Urothelium cell line (cell line): ENCODE measurements around the gene RFX5.
A peak's percentile ranks its signal among the peaks of the same experiment; 100 is the strongest.
"Not testable (repeated sequence)": the region's sequence is repeated elsewhere in the genome, so short reads cannot be mapped to it uniquely, and the experiment has no call there.

Source experiments
- DNase-seq: peaks from one replicate; pipeline ENCODE4 v3.0.0; 2011; ENCODE audit warnings: low spot score, mixed read lengths
- FAIRE-seq: peaks from 2 replicates; lab custom pipeline; 2011; peaks lifted over from hg19 to GRCh38; lab: Jason Lieb, UNC

The RFX5 gene

DNA sequence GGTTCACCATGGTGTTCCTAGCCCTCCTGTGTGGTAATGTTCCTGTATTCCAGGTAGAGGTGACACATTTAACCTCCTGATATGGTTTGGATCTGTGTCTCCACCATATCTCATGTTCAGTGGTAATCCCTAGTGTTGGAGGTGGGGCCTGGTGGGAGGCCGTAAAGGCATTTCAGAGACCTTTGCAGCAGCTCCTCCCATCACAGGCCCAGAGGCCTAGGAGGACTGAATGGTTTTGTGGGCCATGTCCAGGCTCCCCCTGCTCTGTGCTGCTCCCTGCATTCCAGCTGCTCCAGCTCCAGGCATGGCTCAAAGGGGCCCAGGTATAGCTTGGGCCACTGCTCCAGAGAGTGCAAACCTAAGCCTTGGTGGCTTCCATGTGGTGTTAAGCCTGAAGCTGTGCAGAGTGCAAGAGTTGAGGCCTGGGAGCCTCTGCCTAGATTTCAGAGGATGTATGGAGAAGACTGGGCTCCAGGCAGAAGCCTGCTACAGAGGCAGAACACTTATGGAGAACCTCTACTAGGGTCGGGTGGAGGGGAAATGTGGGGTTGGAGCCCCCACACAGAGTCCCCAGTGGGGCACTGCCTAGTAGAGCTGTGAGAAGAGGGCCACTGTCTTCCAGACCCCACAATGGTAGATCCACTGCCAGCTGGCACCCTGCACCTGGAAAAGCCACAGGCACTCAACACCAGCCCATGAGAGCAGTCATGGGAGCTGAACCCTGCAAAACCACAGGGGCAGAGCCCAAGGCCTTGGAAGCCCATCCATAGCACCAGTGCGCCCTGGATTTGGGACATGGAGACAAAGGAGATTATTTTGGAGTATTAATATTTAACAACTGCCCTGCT lies 15.5 kb upstream of the RFX5 start:
- FAIRE-seq (no peak), DNase-seq (no peak)

GRCh38 chr1:151361883-151362282 lies 14.8 kb upstream of the RFX5 start:
- DNase-seq, result no peak
- FAIRE-seq, result no peak

DNA sequence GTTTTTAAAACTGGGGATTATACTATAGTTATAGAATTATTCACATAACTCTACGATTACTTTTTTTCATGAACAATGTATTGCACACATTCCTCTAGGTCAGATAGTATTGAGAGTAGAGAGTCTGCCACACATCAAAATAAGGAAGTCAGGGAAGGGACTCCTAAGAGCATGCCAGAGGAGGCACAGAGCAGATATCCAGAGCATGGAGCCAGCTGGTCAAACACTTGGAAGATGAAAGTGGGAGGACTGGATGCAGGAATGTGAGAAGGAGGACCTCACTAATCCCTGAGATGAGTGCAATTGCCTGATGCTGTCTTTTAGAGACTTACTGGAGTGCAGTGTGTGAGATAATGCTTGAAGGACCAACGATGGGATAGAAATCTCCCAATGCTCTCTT lies 9.6 kb upstream of the RFX5 start:
- no peak for FAIRE-seq
- no peak for DNase-seq

GRCh38 chr1:151352021-151352718 lies 5.1 kb upstream of the RFX5 start:
- FAIRE-seq, result no peak
- no peak for DNase-seq

- DNase-seq, FAIRE-seq: not testable (repeated sequence)
Measured at GRCh38 chr1:151350323-151350722, 3.3 kb upstream of the RFX5 start.

DNA sequence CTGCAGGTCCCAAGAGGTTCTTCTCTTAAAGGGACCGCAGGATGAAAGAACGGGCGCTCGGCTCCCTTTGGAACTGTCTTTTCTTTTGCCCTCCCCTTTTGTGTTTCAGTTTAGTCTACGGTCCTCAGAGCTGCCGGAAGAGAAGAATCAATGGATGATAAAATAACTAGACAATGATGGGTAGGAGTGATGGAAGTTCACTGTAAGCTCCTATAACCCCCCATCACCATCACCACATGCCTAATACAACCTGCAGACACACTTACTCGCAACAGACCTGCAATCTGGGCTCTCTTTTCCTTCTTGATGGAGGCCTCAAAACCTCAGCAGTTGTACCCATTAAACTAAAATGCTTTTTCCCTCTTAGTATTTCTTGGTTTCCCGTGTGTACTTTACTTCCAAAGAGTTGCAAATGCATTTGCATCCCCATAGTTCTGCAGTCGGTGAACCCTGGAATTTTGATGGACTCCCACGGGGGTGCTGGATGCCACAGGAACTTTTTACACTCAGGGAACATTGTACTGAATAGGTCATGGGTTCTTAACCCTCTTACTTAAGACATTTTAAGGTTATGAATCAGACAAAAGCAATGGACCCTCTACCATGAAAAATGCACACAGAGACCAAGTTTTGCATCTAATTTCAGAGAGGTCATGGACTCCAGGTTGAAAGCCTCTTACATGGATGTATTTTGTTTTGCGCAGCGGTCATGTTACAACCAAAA lies 633 bp upstream of the RFX5 start:
- no peak for FAIRE-seq
- no peak for DNase-seq

DNA sequence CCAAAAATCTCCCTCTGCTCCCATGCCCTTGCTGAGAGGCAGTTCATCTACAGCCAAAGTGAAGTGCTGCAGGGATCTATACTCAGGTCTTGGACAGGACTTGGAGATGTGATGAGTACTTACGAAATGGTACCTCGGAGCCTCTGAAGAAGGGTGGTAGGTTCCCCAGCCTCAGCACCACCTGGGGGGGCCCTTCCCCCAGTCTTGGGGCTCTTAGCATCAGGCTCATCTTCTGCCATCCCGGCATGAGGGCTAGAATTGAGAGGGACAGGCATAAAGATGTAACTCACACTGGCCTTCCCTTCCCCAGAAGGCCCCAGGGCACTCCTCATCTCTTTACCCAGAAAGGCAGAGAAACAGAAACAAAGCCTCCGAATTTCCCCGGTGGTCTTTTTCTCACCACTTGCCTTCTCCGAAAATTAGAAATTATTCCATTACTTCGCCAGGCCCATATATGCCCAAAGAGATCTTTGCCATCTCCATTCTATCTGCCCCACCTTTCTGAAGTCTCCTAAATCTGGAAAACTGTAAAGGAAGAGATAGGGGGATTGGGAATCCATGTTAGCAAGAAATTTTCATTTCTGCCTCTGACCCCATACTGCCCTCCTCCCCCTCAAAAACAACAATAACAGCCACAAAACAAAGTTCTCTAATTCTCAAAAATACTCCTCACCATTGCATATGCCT lies 827 bp downstream of the RFX5 start:
- FAIRE-seq, result no peak

DNA sequence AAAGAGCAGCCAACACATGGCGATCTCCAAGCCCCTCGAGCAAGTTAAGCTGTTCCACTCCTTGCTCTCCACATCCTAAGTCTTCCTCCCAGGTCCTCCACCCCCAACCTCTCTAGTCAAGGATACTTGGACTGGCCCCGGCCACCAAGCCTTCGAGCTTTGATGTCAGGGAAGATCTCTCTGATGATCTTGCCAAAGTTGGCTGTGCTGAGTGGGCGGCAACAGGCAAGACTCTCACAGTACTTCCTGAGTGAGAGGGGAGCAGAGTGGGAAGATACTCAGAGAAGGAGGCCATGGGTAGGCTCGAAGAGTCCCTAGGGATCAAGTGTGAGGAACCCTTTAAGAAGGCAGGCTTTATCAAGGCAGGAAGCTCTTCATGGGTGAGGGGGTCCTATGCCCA lies 2.8 kb downstream of the RFX5 start:
- FAIRE-seq (no peak), DNase-seq (no peak)

More for the DNA sequence above, 827 bp downstream of the RFX5 start:
- no peak for DNase-seq

DNA sequence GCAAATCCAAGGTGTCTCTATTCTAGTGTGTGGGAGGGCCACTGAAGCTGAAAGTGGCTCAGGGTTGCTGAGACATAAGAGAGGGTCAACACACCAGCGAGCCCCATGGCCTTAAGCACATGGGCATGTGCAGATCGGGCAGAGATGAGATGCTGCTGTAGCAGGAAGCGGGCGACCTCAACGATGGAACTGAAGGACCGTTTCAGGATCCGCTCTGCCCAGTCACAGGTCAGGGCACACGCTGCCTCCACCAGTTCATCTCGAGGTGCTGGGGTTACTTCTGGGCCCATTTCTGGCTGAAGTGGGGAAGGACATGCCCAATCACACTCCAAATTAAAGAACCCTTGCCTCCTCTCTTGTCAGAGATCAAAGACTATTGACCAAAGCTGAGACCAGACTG lies 3.5 kb downstream of the RFX5 start:
- FAIRE-seq (no peak), DNase-seq (no peak)

- no peak for FAIRE-seq
- DNase-seq, result no peak
Measured at GRCh38 chr1:151342569-151342968, 4.5 kb downstream of the RFX5 start.

DNA sequence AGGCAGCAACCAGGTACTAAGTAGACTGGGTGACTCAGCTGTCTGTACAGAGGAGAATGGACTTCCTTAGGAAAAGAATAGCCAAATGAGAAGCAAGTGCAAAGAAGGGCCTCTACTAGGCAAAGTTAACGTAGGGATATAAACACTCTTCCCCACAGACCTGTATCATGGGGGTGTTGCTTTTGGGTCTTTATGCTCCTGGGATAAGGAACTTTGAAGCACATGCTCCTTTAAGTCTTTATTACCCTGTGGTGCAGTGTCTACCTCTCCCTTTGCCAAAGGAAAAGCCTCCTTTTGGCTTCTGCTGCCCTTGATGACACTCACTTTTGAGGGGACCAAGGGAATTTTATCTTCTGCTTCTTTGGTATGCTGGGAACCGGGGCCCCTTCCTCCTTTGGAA lies 5.0 kb downstream of the RFX5 start:
- FAIRE-seq (no peak), DNase-seq (no peak)

- peak; percentile 42 for FAIRE-seq
Measured at GRCh38 chr1:151340870-151341754, 5.9 kb downstream of the RFX5 start.

GRCh38 chr1:151336556-151336955 lies 10.5 kb downstream of the RFX5 start:
- no peak for DNase-seq
- FAIRE-seq, result no peak

More at GRCh38 chr1:151340870-151341754, 5.9 kb downstream of the RFX5 start:
- peak; percentile 64 for DNase-seq

DNA sequence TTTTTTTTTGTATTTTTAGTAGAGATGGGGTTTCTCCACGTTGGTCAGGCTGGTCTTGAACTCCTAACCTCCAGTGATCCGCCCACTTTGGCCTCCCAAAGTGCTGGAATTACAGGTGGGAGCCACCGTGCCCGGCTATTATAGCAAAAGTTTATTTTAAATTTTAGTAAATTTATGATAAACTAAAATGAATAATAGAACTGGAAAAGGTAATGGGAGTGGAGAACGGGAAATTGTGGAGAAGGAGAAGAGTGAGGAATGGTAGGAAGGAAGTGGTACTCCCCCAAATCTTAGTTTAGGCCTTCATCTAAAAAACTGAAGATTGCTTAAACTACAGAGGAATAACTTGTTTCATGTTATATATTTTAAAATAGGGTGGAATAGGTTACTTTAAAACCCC lies 12.2 kb downstream of the RFX5 start:
- no peak for FAIRE-seq
- no peak for DNase-seq

DNA sequence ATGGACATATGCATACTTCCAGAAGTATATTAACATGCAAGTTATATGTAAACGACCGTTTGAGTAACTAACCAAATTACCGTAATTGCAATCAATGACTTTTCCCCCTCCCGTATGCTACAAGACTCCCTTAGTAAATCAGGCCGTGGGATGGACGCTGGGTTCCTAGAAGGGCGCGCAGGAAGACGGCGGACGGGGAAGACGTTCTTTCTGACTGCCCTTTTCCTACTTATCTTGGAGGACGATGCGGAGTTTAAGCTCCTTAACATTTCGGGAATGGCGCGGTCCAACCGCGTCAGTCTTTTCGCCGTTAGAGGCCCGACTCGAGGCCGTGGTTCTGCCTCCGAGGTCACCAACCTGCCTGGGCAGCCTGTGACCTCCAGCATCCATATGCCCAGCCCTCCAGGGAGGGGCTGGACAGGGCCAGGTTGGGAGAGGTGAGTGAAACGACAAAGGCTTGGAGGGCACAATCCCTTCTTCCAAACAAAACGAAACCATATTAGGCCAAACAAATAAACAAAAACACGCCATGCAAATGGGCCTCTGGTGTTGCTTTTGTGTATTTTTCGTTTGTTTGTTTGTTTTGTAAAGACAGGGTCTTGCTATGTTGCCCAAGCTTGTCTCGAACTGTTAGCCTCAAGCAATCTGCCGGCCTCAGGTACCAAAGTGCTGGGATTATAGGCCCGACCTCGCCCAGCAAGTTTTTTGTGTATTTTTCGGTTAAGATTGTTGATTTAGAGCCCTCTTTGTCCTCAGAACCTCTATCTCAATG lies 19.0 kb downstream of the RFX5 start:
- FAIRE-seq (no peak), DNase-seq (peak; percentile 23)

- FAIRE-seq, result no peak
- DNase-seq, result peak; percentile 96
Measured at GRCh38 chr1:151327223-151327902, 19.7 kb downstream of the RFX5 start, which contains the start of gene PI4KB. PI4KB (minus strand) TSS chr1:151327416; CDS start chr1:151316481, 10,935 bp downstream.

DNA sequence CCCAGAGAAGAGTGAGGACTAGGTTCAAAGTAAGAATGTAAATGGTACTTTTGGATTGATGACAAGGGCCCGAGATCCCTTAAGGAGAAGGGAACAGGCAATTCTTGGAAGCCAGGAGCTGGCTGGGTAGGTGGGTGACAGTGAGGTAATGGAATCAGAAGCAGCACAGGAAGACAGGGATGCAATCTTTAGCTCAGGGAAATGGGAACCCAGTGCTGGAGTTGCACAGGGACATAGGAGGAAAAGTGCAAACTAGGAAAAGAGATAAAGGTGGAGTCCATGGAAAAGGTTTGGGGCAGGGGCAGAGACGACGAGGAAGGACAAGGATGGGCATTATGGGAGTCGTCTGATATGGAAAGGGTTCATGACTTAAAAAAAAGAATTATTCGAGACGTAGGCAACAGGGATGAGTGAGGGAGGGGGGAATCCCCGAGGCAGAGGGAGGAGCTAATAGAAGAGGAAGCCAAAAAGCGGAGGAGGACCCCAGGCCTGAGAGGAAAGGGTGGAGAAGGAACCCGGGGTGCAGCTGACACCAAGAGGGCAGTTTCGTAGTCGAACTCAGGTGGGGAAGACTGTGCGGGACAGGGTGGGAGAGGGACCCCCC lies 20.3 kb downstream of the RFX5 start:
- peak; percentile 42 for DNase-seq

More for the DNA sequence above, 20.3 kb downstream of the RFX5 start:
- FAIRE-seq, result no peak
